ENCODE measurements around the gene NR2F2.

NR2F2 gene

GRCh38 chr15:96385195-96385594 lies 54.7 kb downstream of the NR2F2 start:
- Histone ChIP-seq H3K79me1 (ENCODE audit: low read length) (no peaks in the 10 kb centered on the region), H3K27me3 (ENCODE audit: insufficient read depth, low read length) (no peaks in the 10 kb centered on the region), H3K18ac (ENCODE audit: low read length) (no peak overlapping the region), H3K4me2 (ENCODE audit: low read length) (no peak overlapping the region), H3K36me3 (ENCODE audit: control insufficient read depth in 1 of 2, insufficient read depth in 2 of 2, low read length in 2 of 2) (no peaks in the 10 kb centered on the region), H3K9me3 (ENCODE audit: insufficient read depth, low read depth, low read length) (no peaks in the 10 kb centered on the region), H3K4me3 (ENCODE audit: low read depth, low read length) (no peak overlapping the region), H2BK12ac (ENCODE audit: low read length) (no peak overlapping the region), H4K12ac (ENCODE audit: low read depth, low read length) (no peak overlapping the region), H3K4ac (ENCODE audit: low read depth, low read length) (no peak overlapping the region), H4K91ac (ENCODE audit: low read depth, low read length) (no peak overlapping the region), H2BK5ac (ENCODE audit: low read depth, low read length, poor library complexity) (no peak overlapping the region), H2AK5ac (ENCODE audit: low read length) (no peak overlapping the region), H3K14ac (ENCODE audit: low read length) (no peak overlapping the region), H3K4me1 (ENCODE audit: control insufficient read depth in 1 of 2, insufficient read depth in 2 of 2, low read length in 2 of 2) (no peaks in the 10 kb centered on the region), H3K9ac (ENCODE audit: low read length) (no peak overlapping the region), H2AFZ (ENCODE audit: insufficient read depth, low read length, poor library complexity) (no peak overlapping the region), H3K79me2 (ENCODE audit: control insufficient read depth, insufficient read depth, low read length, poor library complexity) (no peaks in the 10 kb centered on the region), H3K23ac (ENCODE audit: low read length) (no peak overlapping the region), H2BK120ac (ENCODE audit: insufficient read depth, low read length, poor library complexity) (no peak overlapping the region), H4K8ac (ENCODE audit: low read depth, low read length) (no peak overlapping the region), H3K27ac (ENCODE audit: low read depth, low read length) (no peak overlapping the region)
- DNase-seq = no peak
- WGBS (ENCODE audit: extremely low coverage, insufficient coverage, insufficient read length) = no CpG with 5 or more reads among the region's 1 CpG

- H4K12ac ChIP-seq (ENCODE audit: low read depth, low read length) = no peak overlapping the region
- no peak overlapping the region for H3K4me2 ChIP-seq (ENCODE audit: low read length)
- H3K23ac ChIP-seq (ENCODE audit: low read length) = no peak overlapping the region
- H2AK5ac ChIP-seq (ENCODE audit: low read length) = no peak overlapping the region
- H3K4me1 ChIP-seq (ENCODE audit: control insufficient read depth in 1 of 2, insufficient read depth in 2 of 2, low read length in 2 of 2) = no peaks in the 10 kb centered on the region
- H3K14ac ChIP-seq (ENCODE audit: low read length) = no peak overlapping the region
- H3K9me3 ChIP-seq (ENCODE audit: insufficient read depth, low read depth, low read length) = no peaks in the 10 kb centered on the region
- H2AFZ ChIP-seq (ENCODE audit: insufficient read depth, low read length, poor library complexity) = no peak overlapping the region
- H4K91ac ChIP-seq (ENCODE audit: low read depth, low read length) = no peak overlapping the region
- no peak overlapping the region for H4K8ac ChIP-seq (ENCODE audit: low read depth, low read length)
- no CpG with 5 or more reads among the region's 1 CpG for WGBS (ENCODE audit: extremely low coverage, insufficient coverage, insufficient read length)
- no peak overlapping the region for H2BK5ac ChIP-seq (ENCODE audit: low read depth, low read length, poor library complexity)
- DNase-seq = no peak
- no peaks in the 10 kb centered on the region for H3K36me3 ChIP-seq (ENCODE audit: control insufficient read depth in 1 of 2, insufficient read depth in 2 of 2, low read length in 2 of 2)
- no peaks in the 10 kb centered on the region for H3K27me3 ChIP-seq (ENCODE audit: insufficient read depth, low read length)
- no peak overlapping the region for H3K27ac ChIP-seq (ENCODE audit: low read depth, low read length)
- H2BK120ac ChIP-seq (ENCODE audit: insufficient read depth, low read length, poor library complexity) = no peak overlapping the region
- H3K18ac ChIP-seq (ENCODE audit: low read length) = no peak overlapping the region
- no peaks in the 10 kb centered on the region for H3K79me2 ChIP-seq (ENCODE audit: control insufficient read depth, insufficient read depth, low read length, poor library complexity)
- no peaks in the 10 kb centered on the region for H3K79me1 ChIP-seq (ENCODE audit: low read length)
- no peak overlapping the region for H2BK12ac ChIP-seq (ENCODE audit: low read length)
- no peak overlapping the region for H3K4ac ChIP-seq (ENCODE audit: low read depth, low read length)
- no peak overlapping the region for H3K9ac ChIP-seq (ENCODE audit: low read length)
- no peak overlapping the region for H3K4me3 ChIP-seq (ENCODE audit: low read depth, low read length)
Measured at GRCh38 chr15:96388673-96389072, 58.2 kb downstream of the NR2F2 start.

Data from trophoblast cell (in vitro differentiated cells and primary cell).